Measurements from ENCODE around the gene PRKCB.

DNA sequence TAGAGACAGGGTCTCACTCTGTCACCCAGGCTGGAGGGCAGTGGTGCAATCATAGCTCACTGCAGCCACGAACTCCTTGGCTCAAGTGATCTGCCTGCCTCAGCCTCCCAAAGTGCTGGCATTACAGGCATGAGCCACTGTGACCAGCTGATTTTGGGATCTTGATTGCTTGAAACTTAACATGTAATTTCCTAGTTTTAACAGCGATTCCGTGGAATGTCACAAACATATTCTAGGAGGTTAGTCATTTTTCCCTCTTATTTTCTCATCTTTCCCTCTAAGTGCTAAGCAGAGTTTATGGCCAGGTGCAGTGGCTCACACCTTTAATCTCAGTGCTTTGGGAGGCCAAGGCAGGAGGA lies 297.0 kb downstream of the PRKCB start:
- TF ChIP-seq CTCF (IDR thresholded peaks at IDR 0.05), result no peak
- no peak for TF ChIP-seq POLR2A (IDR thresholded peaks at IDR 0.05)
